CD4-positive, alpha-beta T cell treated with Interleukin-21 for 1 hour (primary cell): ENCODE measurements around the gene ZNF521.

ENCODE experiments used
- DNase-seq: peaks from one replicate; pipeline ENCODE4 v3.0.0-alpha.2; 2020

Gene ZNF521

DNA sequence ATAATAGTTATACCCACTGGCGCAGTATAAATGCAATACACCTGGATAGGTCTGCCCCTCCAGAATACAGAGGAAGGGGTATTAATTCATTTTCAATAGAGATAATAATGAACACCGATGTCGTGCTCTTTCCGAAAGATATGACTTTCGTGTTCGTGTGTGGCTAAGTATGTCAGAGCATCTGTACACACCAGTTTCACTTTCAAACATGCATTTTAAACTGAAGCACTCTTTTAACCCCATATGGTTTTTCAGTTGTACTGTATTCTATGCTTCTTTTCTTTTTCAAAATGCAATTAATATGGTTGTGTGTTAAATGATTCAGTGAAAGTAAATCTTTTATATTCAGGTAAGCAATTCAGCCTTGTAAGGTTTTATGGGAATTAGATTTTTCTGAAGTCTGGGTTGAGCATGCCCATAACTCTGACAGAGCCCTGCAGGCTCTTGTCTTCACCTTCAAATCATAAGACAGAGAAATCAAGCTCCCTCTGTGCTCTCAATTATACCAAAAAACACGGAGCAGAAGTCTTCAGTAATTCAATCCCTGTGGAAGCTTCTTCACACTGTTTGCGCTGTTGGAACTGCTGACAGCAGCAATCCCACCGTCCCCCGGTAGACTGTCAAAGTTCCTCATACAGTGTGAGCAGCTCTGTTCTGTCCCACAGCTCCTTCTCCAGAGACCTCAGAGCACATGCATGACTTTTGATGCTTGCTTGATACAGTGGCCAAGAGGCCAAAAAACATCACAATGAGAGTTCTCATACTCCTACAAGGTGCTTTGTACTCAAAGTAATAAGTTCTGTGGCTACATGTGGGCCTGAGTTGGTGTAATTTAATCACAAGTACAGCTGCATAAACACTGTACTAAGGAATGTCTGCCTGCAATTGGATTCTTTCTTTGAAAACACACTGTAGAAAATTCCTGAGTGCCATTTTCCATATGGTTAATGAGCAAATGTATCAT lies 186.8 kb downstream of the ZNF521 start:
- no peak for DNase-seq

DNA sequence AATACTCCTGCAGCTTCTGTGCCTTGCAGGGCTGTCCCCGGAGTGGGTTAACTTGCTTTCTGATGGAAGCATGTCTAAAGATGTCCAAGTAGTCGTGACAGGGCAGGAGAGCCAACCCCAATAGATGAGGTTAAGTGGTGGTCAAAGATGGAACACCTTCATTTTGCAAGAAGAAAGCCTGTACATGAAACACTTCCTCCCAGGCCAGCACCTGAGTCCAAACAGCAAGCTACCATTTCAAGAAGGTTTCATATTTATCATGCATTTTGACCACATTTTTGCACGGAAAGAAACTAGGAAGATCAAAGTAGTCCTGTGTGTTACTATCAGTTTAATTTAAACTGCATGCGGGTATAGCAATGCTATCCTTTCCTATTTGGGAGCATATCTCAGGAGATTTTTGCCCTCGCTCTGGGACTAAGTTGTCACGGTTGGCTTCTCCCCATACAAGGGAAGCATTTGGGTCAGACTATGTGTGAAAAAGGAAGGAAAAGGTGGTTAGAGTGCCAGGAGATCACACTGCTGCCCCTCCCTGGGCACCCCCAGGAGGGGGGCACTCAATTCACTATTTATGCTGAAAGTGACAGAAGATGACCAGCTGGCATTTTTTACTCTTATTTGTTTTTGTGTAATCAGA lies 187.6 kb downstream of the ZNF521 start:
- DNase-seq = no peak

DNA sequence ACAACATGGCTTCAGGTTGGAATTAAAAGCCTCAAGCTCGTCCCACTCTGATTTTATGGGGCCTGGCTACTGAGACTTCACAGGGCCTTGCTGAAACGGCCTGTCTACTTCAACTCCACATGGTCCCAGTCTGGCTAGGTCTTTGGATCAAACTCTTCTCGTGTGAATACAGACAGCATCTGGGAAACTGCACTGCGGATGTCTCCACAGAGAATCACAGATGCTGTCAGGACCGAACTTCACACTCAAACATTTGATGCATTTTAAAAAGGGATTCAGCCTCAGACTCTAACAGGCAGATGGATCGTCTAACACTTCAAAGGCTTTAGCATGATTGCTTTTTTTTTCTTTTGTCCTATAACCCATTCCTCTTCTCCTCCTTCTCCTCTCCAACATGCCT lies 198.5 kb downstream of the ZNF521 start:
- no peak for DNase-seq

DNA sequence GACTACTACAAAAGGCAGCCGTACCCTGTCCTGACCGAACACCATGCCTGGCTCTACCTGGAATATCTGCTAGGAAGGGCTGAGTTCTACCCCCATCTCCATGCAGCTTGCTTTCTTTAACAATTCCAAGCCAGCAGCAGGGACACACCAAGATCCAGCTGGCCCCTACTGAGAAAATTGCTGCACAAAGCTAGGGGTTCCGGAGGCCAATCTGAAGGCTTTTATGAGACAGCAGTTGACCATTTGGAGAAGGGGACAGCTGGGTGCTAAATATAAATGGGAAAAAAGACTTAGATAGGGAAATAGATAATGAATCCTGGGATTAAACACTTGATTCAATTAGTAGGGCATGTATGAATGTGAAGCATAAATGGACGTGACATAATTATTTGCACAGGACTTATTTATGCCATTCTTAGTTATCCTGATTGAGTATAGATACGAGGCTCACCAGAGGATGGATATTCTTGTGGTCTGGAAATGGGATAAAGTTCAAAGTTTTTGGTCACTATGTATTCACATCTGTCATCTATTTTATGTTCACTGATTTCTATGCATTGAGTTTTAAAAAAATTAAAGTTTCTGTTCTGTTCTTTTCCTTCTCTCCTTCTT lies 204.0 kb downstream of the ZNF521 start:
- DNase-seq = no peak

DNA sequence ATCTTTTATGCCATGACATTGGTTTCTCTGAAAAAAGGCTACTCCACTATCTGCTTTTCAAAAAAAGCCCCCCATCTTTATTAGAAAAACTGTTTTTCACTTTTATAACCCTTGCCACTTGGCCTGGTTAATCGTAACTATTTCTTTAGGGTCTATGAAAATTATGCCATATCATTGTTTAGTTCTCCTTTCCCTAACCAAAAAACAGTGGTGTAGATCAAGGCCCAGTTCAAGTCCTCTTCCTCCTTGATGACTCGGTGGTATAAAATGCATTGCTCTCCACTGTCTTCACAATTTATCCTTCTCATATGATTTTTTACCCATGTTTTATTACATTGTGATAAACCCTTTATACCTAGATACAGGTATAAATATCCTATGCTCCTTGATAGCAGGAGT lies 205.5 kb downstream of the ZNF521 start:
- DNase-seq = no peak

DNA sequence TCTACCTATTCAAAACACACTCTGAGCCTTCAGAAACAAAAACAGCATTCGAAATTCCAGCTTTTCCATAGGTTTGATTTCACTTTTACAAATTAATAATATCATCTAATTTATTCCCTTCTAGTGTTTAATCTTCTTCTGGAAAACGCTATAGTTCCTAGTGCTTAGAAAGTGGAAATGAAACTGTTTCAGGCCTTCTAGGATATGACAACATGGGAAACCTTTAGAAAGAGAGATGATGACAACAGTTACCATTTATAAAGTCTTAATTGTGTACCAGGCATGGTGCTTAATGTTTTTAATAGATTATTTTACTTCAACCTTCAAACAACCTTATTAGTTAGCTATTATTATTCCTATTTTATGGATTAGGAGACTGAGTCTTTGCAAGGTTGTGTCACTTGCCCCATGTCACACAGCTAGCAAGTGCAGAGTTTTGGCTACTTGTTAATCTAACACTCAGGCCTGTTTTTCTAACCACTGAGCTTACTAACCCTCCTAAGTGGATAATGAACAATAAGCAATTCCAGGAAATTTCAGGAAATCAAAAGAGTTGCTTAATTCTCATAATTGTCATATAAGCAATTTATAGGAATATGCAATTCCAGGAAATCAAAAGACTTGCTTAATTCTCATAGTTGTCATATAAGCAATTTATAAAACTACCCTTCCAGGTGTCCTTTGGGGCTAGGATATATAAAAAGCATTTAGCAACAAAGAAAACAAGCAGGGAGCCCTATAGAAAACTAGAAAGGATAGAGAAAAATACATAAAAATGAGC lies 206.0 kb downstream of the ZNF521 start:
- DNase-seq = no peak

DNA sequence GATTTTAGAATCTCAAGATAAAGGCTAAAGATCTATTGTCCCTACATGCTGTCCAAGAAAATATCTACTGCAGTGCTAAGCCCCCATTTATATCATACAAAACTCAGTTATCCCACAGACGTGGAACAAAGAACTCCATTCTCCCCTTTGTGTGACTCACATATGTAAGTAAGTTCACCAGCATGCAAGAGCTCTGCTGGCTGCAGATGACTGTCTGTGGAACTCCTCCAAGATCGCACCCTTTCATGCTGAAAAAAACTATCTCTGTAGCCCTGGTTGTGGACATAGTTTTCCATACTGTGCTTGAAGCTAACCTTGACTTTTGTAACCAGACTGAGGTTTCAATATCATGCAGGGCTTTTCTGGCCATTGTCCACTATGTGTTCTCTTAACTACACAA lies 207.1 kb downstream of the ZNF521 start:
- no peak for DNase-seq

DNA sequence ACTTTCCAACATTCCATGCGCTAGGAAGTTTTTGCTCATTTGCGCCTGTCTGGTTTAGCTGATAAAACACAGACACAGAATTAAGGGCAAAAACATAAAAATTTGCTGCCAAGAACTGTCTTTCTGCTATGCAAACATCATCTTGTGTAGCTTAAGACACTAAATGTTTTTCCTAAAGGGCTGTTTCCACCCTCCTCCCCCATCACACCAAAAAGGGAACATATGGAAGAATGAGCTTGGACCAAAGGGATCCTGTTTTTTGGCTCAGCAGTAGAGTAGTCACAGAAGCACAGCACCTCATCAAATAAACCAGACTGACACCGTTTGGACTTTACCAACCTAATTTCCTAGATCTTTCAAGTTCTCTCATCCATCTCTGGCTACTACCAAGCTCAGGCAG lies 210.1 kb downstream of the ZNF521 start:
- no peak for DNase-seq

DNA sequence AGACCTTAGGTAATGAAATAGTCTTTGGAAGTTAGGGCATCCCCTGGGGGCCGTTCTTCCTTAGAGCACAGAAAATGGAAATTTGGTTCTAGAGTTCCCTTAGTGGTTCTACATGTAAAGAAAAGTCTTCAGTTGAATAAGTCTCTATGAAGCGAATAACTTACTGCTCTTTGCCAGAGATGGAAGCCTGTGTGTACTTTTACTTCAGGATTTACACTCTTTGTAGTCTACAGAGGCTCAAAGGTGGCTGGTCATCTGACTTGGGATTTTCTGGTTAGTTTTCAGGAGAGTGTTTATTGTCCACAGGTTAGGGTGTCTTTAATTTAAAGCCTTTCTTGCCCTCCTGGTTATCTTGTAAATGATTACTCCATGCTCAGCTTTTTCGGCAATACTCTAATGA lies 210.6 kb downstream of the ZNF521 start:
- no peak for DNase-seq

DNA sequence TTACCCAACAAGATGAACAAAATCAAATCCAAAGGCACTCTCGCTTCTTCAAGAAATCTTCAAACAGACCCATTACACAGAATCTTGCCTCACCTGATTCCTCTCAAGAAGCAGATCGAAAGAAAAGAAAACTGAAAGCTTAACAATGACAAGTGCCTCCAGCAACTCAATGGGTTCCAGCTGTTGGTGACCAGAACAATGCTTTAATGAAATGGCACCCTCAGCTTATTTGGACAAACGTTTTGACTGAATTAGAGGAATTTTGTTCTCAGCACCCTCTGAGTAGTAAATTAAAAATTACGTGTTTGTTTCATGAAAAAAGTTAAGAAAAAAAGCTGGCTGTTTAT lies 211.0 kb downstream of the ZNF521 start:
- no peak for DNase-seq

DNA sequence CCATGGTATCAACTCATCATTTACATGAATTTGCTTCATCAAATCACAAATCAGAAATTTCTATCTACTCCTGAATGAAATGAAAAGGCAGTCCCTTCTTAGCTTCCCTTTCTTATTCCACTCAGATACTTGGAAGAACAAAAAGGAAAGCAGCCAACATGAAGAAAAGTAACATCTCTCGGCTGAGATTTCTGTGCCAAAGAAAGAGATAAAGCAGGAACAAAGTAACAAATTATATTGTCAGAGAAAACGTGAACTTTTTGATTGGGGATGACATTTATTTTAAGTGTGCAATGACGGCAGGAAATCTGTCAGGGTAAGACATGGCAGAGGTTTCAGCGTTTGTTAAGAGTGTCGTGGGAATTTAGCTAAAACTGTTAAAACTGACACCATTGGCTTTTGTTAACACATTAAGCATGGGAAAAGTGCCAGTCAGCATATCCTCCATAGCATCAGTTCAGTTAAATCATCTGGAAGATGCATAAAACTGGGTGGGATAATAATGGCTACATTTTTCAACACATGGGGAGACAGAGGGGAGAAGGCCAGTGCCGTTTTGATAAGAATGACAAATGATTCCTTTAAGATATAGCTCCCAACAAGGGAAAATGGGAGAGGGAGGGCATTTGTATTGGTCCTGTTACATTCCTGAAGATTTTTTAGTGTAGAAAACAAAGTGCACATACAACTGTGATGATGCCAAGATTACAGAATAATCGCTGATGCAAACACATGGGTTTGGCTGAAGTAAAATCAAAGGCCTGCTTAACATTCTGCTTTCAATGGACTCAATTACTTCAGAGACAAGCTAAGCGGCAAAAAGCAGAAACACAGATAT lies 211.6 kb downstream of the ZNF521 start:
- no peak for DNase-seq

DNA sequence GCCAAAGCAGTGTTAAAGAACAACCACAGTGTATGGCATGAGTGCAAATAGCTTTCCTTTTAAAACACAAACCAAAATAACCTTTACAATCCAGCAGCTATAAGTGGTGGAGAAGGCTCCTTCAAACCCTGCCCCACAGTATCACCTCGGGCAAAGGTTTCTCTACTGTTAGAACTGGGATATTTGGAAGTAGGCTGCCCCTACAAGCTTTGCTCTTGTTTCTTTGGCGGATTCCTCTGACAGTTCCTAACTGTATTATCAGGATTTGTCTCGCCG lies 214.8 kb downstream of the ZNF521 start:
- no peak for DNase-seq

DNA sequence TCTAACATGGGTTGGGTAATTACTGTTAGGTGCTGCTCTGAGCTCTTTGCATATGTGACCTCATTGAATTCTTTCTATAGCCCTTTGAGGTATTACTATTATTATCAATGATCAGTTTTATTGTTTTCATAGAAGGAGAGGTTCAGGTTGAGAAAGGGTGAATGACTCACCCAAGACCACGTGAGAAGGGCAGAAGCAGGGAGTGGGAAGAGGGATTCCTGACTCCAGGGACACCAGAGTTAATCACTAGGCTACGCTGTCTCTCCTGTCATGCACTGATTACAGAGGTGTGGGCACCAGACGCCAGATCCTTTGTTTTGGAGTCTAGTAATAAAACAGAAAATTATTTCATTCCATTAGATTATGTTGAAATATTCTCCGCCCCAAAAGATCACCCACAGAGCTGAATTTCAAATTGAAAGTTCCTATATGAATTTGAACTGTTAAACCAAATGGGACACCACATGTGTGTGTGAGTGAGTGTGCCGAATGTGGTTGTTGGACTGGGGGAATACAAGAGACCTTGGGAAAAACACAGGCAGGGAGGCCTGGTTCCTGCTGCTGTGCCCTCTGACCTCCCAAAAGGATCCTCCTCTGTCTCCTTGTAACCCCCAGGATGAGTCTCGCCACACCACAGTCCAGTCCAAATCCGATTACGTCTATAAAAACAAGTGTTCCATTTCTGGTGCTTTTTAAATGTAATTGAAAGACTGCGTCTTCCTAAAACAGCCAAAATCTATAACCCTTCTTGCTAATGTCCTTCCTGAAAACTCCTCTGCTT lies 215.4 kb downstream of the ZNF521 start:
- DNase-seq = no peak

DNA sequence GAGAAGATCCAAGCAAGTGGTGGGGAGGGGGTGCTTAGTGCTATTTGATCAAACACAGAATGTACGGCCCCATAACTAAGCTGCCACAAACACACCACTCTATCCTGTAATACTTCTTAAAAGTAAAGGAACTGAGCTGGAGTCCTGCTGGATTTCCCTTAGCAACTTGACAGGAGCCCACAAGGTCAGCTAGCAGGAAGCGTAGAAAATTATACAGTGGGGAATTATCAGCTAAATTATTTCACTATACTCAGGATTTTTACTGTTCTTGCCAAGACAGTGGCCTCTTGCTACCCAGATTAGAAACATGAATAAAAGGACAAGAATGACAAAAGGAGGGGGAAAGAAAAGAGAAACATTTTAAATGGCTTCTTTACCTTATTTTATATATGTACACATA lies 217.1 kb downstream of the ZNF521 start:
- DNase-seq = no peak

DNA sequence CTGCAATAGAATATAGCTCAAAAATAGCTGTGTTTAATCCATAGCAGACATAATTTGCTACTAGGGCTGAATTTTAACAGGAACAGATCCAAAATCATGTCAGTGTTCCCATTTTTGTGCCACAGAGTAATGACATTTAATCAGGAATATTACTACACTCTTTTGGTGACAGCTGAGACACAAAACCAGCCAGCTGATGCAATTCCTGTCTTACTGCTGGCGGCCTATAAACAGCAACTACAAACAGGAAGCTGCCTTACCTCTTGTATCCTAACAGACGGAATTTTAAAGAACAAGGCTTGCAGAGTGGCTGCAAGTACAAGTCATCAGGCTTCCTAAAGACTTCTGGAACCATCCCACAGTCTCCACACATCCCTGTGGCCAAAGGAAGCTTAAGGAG lies 218.1 kb downstream of the ZNF521 start:
- DNase-seq = no peak

DNA sequence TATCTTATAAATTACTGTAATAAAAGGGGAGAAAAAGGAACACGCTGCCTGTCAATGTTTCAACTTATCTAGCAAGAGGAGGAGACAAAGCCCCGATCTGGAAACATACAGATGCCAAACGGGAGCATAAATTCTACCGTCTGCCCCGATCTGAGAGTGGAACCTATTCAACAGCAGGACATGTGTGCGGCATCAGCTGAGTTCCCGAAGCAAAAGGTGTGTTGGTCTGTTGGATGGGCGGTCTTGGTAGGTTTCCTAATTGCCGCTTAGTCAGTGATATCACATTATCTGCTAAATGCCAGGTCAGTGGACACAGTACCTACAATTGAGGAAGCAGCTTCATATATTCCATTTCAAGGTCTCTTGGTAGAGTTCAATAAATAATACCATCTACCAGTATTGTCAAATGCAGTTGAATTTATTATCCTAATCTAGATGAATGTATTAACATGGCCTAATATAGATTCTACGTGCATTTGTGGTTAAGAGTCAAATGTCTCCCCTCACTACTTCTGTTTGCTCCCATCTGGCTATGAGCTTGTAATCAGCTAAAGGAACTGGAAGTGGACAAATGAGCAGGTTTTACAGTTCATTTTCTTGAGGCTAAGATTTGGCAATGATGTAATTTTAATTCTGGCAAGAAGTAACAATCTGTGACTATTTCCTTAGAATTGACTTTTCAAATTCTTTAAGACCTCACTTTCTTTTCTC lies 219.0 kb downstream of the ZNF521 start:
- DNase-seq = no peak

DNA sequence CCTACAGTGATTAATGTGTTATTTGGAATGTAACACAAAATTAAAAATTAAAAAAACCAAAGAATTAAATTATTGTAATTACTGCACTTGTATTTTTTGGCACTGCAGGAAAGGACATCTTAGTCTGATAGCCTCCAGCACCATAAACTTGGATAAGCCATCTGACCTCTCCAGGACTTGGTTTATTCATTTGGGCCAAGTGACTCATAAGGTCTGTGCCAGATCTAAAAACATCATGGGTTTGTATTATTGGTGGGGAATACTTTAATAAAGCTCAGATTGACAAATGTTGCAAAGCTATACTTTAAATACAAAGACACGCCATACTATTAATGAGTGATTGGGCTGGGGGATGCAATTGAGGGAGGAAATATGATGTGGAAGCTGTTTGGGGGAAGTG lies 225.2 kb downstream of the ZNF521 start:
- DNase-seq = no peak

DNA sequence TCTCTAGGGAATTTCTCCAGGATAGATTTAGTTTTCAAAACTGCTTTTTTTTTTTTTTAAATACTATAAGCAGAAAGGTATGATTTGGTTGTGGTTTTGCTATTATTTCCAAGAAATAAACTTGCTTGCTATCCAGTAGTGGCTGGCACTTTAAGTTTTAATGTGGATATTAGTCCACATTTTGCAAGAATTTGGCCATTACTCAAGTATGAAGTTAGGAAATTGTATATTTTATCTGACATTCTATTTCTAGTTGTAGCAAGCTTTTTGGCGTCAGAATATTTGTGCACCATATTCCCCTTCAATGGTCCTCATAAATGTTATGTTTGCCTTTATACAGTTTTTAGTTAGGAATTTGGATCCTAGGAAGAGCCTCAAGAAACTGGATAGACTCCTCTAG lies 226.3 kb downstream of the ZNF521 start:
- DNase-seq = no peak

DNA sequence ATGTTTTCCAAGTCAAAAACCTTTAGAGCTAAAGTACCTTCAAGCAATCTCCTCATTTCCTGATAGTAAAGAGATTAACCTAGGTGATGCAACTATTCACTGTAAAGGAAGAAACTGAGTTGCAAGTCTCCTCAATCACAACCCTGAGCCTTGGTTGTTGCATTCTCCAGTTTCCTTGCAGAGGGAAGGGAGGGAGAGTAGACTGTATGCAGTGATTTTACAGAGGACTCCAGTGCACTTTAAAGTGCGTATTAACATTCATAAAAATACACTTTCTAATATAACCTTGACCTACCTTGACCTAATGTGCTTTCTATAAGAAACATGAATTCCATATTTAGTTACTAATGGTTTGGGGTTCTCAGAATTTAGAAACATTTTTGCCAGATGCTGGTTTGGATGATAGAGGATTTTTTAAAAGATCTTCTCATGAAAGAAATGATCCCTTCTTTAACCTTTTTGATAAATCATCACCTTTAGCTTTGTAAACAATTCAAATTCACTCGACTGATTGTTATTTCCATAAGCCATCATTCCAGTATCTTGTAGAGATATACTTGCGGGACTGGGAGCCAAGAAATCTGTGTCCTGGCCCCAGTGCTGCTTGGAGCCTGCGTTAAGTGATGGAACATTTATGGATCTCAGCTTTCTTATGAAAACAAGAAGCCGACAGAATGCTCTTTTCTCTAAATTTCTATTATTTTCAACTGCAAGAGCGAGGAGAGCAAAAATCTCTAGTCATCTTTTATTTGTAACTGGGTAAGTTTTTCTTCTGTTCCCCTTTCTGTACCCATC lies 228.3 kb downstream of the ZNF521 start:
- DNase-seq = no peak

DNA sequence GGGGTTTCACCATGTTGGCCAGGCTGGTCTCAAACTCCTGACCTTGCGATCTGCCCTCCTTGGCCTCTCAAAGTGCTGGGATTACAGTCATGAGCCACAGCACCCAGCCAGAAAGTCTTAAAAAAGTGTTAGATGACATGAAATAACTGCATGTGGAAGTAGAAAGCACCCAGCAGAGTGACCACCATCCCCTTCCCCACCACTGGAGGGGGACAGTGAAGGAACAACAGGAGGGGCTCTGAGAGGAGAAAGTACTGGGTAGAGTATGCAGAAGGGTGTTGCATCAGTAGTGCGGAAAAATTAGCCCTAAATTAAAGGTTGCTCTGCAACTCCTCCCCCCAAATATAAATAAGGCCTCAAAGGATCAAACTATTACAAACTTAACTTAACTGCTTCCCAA lies 230.5 kb downstream of the ZNF521 start:
- DNase-seq = no peak
